ENCODE measurements around the gene DGKB. TPM values are rescaled to one million over a fixed set of nuclear protein-coding genes. Genes with fewer than 3 reads are reported as not detected.

DGKB gene
- polyA plus RNA-seq, 1 donor (not counting 4 experiments of a cell fraction or from before 2014, with no cell fraction given): 0.01 TPM

- no peak overlapping the region for H3K4me2 ChIP-seq (ENCODE audit: control insufficient read depth, extremely low read depth, insufficient read depth, low read depth, low read length)
- H3K36me3 ChIP-seq (ENCODE audit: control insufficient read depth in 2 of 2, extremely low read depth in 1 of 2, insufficient read depth in 2 of 2, low read length in 2 of 2): no peaks in the 10 kb centered on the region
- H3K9me3 ChIP-seq (ENCODE audit: control insufficient read depth, low read depth, low read length): no peaks in the 10 kb centered on the region
- no peak for FAIRE-seq
- no peak overlapping the region for H3K4me3 ChIP-seq (ENCODE audit: control insufficient read depth in 2 of 3, extremely low read depth in 1 of 3, insufficient read depth in 2 of 3, low read depth in 1 of 3, low read length in 3 of 3)
- H3K27ac ChIP-seq (ENCODE audit: control insufficient read depth, insufficient read depth, low read length): no peak overlapping the region
- no peaks in the 10 kb centered on the region for H4K20me1 ChIP-seq (ENCODE audit: control insufficient read depth, extremely low read depth, insufficient read depth, low read length)
- DNase-seq (ENCODE audit: low read depth, low spot score): no peak
- H3K9me1 ChIP-seq (ENCODE audit: control insufficient read depth, extremely low read depth, insufficient read depth, low read length): no peaks in the 10 kb centered on the region
- no peak for TF ChIP-seq CTCF (optimal IDR thresholded peaks at IDR 0.05 in 1 of 3, IDR thresholded peaks at IDR 0.05 in 1 of 3, conservative IDR thresholded peaks at IDR 0.05 in 1 of 3; ENCODE audit: extremely low read depth in 1 of 3, insufficient read depth in 2 of 3, low read length in 3 of 3)
- no peaks in the 10 kb centered on the region for H3K27me3 ChIP-seq (ENCODE audit: control insufficient read depth, extremely low read depth, insufficient read depth, low read length)
- dilution Hi-C loops (cut with MboI; ENCODE audit: extremely low pct_ligation_motif_present, low sequenced_read_pairs): no loop called here
- no peaks in the 10 kb centered on the region for H3K79me2 ChIP-seq (ENCODE audit: control insufficient read depth, insufficient read depth, low read length)
- H2AFZ ChIP-seq (ENCODE audit: control insufficient read depth, low read length): no peak overlapping the region
- H3K9ac ChIP-seq (ENCODE audit: control insufficient read depth, extremely low read depth, insufficient read depth, low read length): no peak overlapping the region
- no peaks in the 10 kb centered on the region for H3K4me1 ChIP-seq (ENCODE audit: control insufficient read depth, extremely low read depth, insufficient read depth, low read length)
These were observed 60.7 kb downstream of the DGKB start for GRCh38 chr7:14841869-14842268.

GRCh38 chr7:14841086-14841485 lies 61.5 kb downstream of the DGKB start:
- no peak overlapping the region for H3K9ac ChIP-seq (ENCODE audit: control insufficient read depth, extremely low read depth, insufficient read depth, low read length)
- H3K9me1 ChIP-seq (ENCODE audit: control insufficient read depth, extremely low read depth, insufficient read depth, low read length): no peaks in the 10 kb centered on the region
- H3K4me2 ChIP-seq (ENCODE audit: control insufficient read depth, extremely low read depth, insufficient read depth, low read depth, low read length): no peak overlapping the region
- TF ChIP-seq EZH2 (IDR thresholded peaks at IDR 0.05; ENCODE audit: low read length) (no peak), CTCF (optimal IDR thresholded peaks at IDR 0.05 in 1 of 3, IDR thresholded peaks at IDR 0.05 in 1 of 3, conservative IDR thresholded peaks at IDR 0.05 in 1 of 3; ENCODE audit: extremely low read depth in 1 of 3, insufficient read depth in 2 of 3, low read length in 3 of 3) (no peak)
- H2AFZ ChIP-seq (ENCODE audit: control insufficient read depth, low read length): no peak overlapping the region
- FAIRE-seq (no peak), DNase-seq (ENCODE audit: low read depth, low spot score) (no peak)
- H3K36me3 ChIP-seq (ENCODE audit: control insufficient read depth in 2 of 2, extremely low read depth in 1 of 2, insufficient read depth in 2 of 2, low read length in 2 of 2): no peaks in the 10 kb centered on the region
- no peaks in the 10 kb centered on the region for H3K4me1 ChIP-seq (ENCODE audit: control insufficient read depth, extremely low read depth, insufficient read depth, low read length)
- no peak overlapping the region for H3K27ac ChIP-seq (ENCODE audit: control insufficient read depth, insufficient read depth, low read length)
- H4K20me1 ChIP-seq (ENCODE audit: control insufficient read depth, extremely low read depth, insufficient read depth, low read length): no peaks in the 10 kb centered on the region
- H3K9me3 ChIP-seq (ENCODE audit: control insufficient read depth, low read depth, low read length): no peaks in the 10 kb centered on the region
- H3K79me2 ChIP-seq (ENCODE audit: control insufficient read depth, insufficient read depth, low read length): no peaks in the 10 kb centered on the region
- H3K27me3 ChIP-seq (ENCODE audit: control insufficient read depth, extremely low read depth, insufficient read depth, low read length): no peaks in the 10 kb centered on the region
- no peak overlapping the region for H3K4me3 ChIP-seq (ENCODE audit: control insufficient read depth in 2 of 3, extremely low read depth in 1 of 3, insufficient read depth in 2 of 3, low read depth in 1 of 3, low read length in 3 of 3)
- dilution Hi-C loops (cut with MboI; ENCODE audit: extremely low pct_ligation_motif_present, low sequenced_read_pairs): no loop called here

Data from keratinocyte (primary cell).